Ascending aorta (tissue), 2 donors: ENCODE measurements around the gene KLHL1. TPM values are rescaled to one million over a fixed set of nuclear protein-coding genes. Genes with fewer than 3 reads are reported as not detected.

Source experiments
- DNase-seq, 2 donors: peaks; one replicate each; pipeline ENCODE4 v3.0.0-alpha.2; 2019; ENCODE audit warnings: low spot score in 2 of 2
- H3K27ac ChIP-seq, 2 donors: fragments of 200-600 bp; sonication (generic); one replicate each; pipeline ENCODE4 v1.5.1; 2016 to 2017; ENCODE audit warnings: mild to moderate bottlenecking in 1 of 2
- H3K27me3 ChIP-seq: fragments of 200-600 bp; sonication (generic); one replicate; pipeline ENCODE4 v1.5.1; 2017
- H3K36me3 ChIP-seq, 2 donors: fragments of 200-600 bp; sonication (generic); one replicate each; pipeline ENCODE4 v1.5.1; 2016
- H3K4me1 ChIP-seq, 2 donors: fragments of 200-600 bp; sonication (generic); one replicate each; pipeline ENCODE4 v1.5.1; 2016 to 2017; ENCODE audit warnings: mild to moderate bottlenecking in 1 of 2
- H3K4me3 ChIP-seq, 2 donors: fragments of 200-600 bp; sonication (generic); one replicate each; pipeline ENCODE4 v1.5.1; 2016 to 2017; ENCODE audit warnings: mild to moderate bottlenecking in 1 of 2
- H3K9me3 ChIP-seq, 2 donors: fragments of 200-600 bp; sonication (generic); one replicate each; pipeline ENCODE4 v1.5.1; 2016
- intact Hi-C: fragments of 100-400 bp; cut with DNase I; formaldehyde crosslinking; loops from one replicate; pipeline ENCODE4 v1.15.1; 2023
- total RNA-seq: library from RNA; depleted of rRNA; stranded (reverse); fragments of >200 nt; gene quantifications from one replicate; pipeline ENCODE4 v1.1.0, GENCODE V29; 2016
- TF ChIP-seq, protein P1 (sequence below), 3 experiments: fragments of 200-600 bp in 2 of 3; fragments of 450-650 bp in 1 of 3; sonication (generic) in 2 of 3; IDR thresholded peaks; one replicate each; pipeline ENCODE4 v1.5.1; 2016 to 2019; ENCODE audit warnings: antibody characterized with exemption in 3 of 3, mild to moderate bottlenecking in 1 of 3, moderate library complexity in 1 of 3

The KLHL1 gene
- total RNA-seq, 1 donor from 2014 or later: not detected

GRCh38 chr13:69683921-69684686 is 424.1 kb downstream of the KLHL1 start:
- H3K27ac ChIP-seq: no peak overlapping the region
- H3K9me3 ChIP-seq: no peaks in the 10 kb centered on the region
- H3K4me1 ChIP-seq: no peaks in the 10 kb centered on the region
- no peaks in the 10 kb centered on the region for H3K36me3 ChIP-seq
- intact Hi-C loops: no loop called here
- no peak for DNase-seq
- no peaks in the 10 kb centered on the region for H3K27me3 ChIP-seq
- TF ChIP-seq, protein P1, sequence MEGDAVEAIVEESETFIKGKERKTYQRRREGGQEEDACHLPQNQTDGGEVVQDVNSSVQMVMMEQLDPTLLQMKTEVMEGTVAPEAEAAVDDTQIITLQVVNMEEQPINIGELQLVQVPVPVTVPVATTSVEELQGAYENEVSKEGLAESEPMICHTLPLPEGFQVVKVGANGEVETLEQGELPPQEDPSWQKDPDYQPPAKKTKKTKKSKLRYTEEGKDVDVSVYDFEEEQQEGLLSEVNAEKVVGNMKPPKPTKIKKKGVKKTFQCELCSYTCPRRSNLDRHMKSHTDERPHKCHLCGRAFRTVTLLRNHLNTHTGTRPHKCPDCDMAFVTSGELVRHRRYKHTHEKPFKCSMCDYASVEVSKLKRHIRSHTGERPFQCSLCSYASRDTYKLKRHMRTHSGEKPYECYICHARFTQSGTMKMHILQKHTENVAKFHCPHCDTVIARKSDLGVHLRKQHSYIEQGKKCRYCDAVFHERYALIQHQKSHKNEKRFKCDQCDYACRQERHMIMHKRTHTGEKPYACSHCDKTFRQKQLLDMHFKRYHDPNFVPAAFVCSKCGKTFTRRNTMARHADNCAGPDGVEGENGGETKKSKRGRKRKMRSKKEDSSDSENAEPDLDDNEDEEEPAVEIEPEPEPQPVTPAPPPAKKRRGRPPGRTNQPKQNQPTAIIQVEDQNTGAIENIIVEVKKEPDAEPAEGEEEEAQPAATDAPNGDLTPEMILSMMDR (IDR thresholded peaks at IDR 0.05): no peak
- no peak overlapping the region for H3K4me3 ChIP-seq

GRCh38 chr13:69681722-69682121 is 426.5 kb downstream of the KLHL1 start:
- H3K4me1 ChIP-seq: no peaks in the 10 kb centered on the region
- H3K4me3 ChIP-seq: no peak overlapping the region
- H3K9me3 ChIP-seq: no peaks in the 10 kb centered on the region
- no peak for DNase-seq
- TF ChIP-seq, protein P1 (IDR thresholded peaks at IDR 0.05): no peak
- H3K36me3 ChIP-seq: no peaks in the 10 kb centered on the region
- no peak overlapping the region for H3K27ac ChIP-seq
- intact Hi-C loops: no loop called here
- no peaks in the 10 kb centered on the region for H3K27me3 ChIP-seq

GRCh38 chr13:69677343-69677742 is 430.9 kb downstream of the KLHL1 start:
- Histone ChIP-seq H3K27me3 (no peaks in the 10 kb centered on the region), H3K9me3 (no peaks in the 10 kb centered on the region), H3K4me1 (no peaks in the 10 kb centered on the region), H3K4me3 (no peak overlapping the region), H3K36me3 (no peaks in the 10 kb centered on the region), H3K27ac (no peak overlapping the region)
- intact Hi-C loops: no loop called here
- TF ChIP-seq, protein P1 (IDR thresholded peaks at IDR 0.05): no peak
- DNase-seq: no peak

- TF ChIP-seq, protein P1 (IDR thresholded peaks at IDR 0.05): no peak
- Histone ChIP-seq H3K36me3 (no peaks in the 10 kb centered on the region), H3K9me3 (no peaks in the 10 kb centered on the region), H3K27ac (no peak overlapping the region), H3K4me3 (no peak overlapping the region), H3K4me1 (no peaks in the 10 kb centered on the region), H3K27me3 (no peaks in the 10 kb centered on the region)
- no peak for DNase-seq
- intact Hi-C loops: no loop called here
Measured at GRCh38 chr13:69676286-69676685, 432.0 kb downstream of the KLHL1 start.

GRCh38 chr13:69660155-69660554 is 448.1 kb downstream of the KLHL1 start:
- H3K27me3 ChIP-seq: no peaks in the 10 kb centered on the region
- H3K36me3 ChIP-seq: no peaks in the 10 kb centered on the region
- peaks cover 0 to 10% of the 10 kb centered on the region in 2 donors for H3K9me3 ChIP-seq
- H3K27ac ChIP-seq: no peak overlapping the region
- TF ChIP-seq, protein P1 (IDR thresholded peaks at IDR 0.05): no peak
- no peak for DNase-seq
- H3K4me3 ChIP-seq: no peak overlapping the region
- intact Hi-C loops: no loop called here
- H3K4me1 ChIP-seq: no peaks in the 10 kb centered on the region
